WTC11 (cell line): ENCODE data around the gene MAPRE2. TPM values are rescaled to one million over a fixed set of nuclear protein-coding genes. Genes with fewer than 3 reads are reported as not detected.

ENCODE experiments used
- ATAC-seq: fragments of 200-7000 bp; cut with Tn5 transposase; 2 replicates; pipeline ENCODE4 v1.10.0; 2021; ENCODE audit warnings: mild to moderate bottlenecking, moderate library complexity
- CTCF ChIA-PET: fragments of 300-600 bp; sonication (Branson Sonifier 250); formaldehyde crosslinking; loops from one replicate; lab custom pipeline; 2021; ENCODE audit warnings: antibody characterized with exemption; lab: Charles Lee
- POLR2A ChIA-PET: fragments of 350-600 bp; sonication (Branson Sonifier 250); formaldehyde crosslinking; loops from one replicate; lab custom pipeline; 2021; ENCODE audit warnings: antibody characterized with exemption; lab: Charles Lee
- DNase-seq: peaks from one replicate; pipeline ENCODE4 v3.0.0; 2021; ENCODE audit warnings: low spot score
- H3K27ac Mint-ChIP-seq: 2 replicates; pipeline ENCODE4 v1.8.0; 2021; ENCODE audit warnings: mixed read lengths
- H3K27me3 Mint-ChIP-seq: 2 replicates; pipeline ENCODE4 v1.8.0; 2021; ENCODE audit warnings: low read depth, mild to moderate bottlenecking, moderate library complexity, mixed read lengths
- H3K36me3 Mint-ChIP-seq: 2 replicates; pipeline ENCODE4 v1.8.0; 2021; ENCODE audit warnings: mixed read lengths
- H3K4me1 Mint-ChIP-seq: 2 replicates; pipeline ENCODE4 v1.8.0; 2022; ENCODE audit warnings: mixed read lengths
- H3K4me3 Mint-ChIP-seq: 2 replicates; pipeline ENCODE4 v1.8.0; 2021; ENCODE audit warnings: mild to moderate bottlenecking, moderate library complexity, mixed read lengths
- H3K9me3 Mint-ChIP-seq: 2 replicates; pipeline ENCODE4 v1.8.0; 2021; ENCODE audit warnings: mixed read lengths
- AR ChIP-seq: fragments of 250-450 bp; sonication (Bioruptor Pico); IDR thresholded peaks from 2 replicates; pipeline ENCODE4 v1.9.0; 2021; ENCODE audit warnings: mild to moderate bottlenecking
- ATF1 ChIP-seq: sonication (generic); formaldehyde crosslinking; IDR thresholded peaks from 2 replicates; pipeline ENCODE4 v1.8.1; 2023; ENCODE audit warnings: mild to moderate bottlenecking, moderate library complexity, missing genetic modification reagents
- EMX1 ChIP-seq: fragments of 250-450 bp; sonication (Bioruptor Pico); IDR thresholded peaks from 2 replicates; pipeline ENCODE4 v1.8.0; 2021; ENCODE audit warnings: mild to moderate bottlenecking
- FOXP4 ChIP-seq: sonication (generic); formaldehyde crosslinking; IDR thresholded peaks from 2 replicates; pipeline ENCODE4 v1.8.0; 2022; ENCODE audit warnings: mild to moderate bottlenecking, missing genetic modification reagents
- MXD4 ChIP-seq: fragments of 250-450 bp; sonication (Bioruptor Pico); IDR thresholded peaks from 2 replicates; pipeline ENCODE4 v1.8.0; 2021; ENCODE audit warnings: mild to moderate bottlenecking, moderate library complexity, borderline replicate concordance
- PREB ChIP-seq: sonication (generic); formaldehyde crosslinking; IDR thresholded peaks from 2 replicates; pipeline ENCODE4 v1.8.1; 2022; ENCODE audit warnings: mild to moderate bottlenecking, missing genetic modification reagents, moderate library complexity, borderline replicate concordance
- SOX15 ChIP-seq: fragments of 250-450 bp; sonication (Bioruptor Pico); IDR thresholded peaks from 2 replicates; pipeline ENCODE4 v1.9.0; 2021; ENCODE audit warnings: mild to moderate bottlenecking
- ZNF232 ChIP-seq: sonication (generic); formaldehyde crosslinking; IDR thresholded peaks from 2 replicates; pipeline ENCODE4 v1.8.0; 2022; ENCODE audit warnings: mild to moderate bottlenecking, missing genetic modification reagents
- ZNF281 ChIP-seq: sonication (generic); formaldehyde crosslinking; IDR thresholded peaks from 2 replicates; pipeline ENCODE4 v1.8.0; 2023; ENCODE audit warnings: mild to moderate bottlenecking, missing genetic modification reagents
- total RNA-seq: library from RNA; stranded (reverse); gene quantifications from 3 replicates; pipeline ENCODE4 v1.2.3, GENCODE V29; 2021

MAPRE2 gene
- total RNA-seq, 1 experiment from 2014 or later: 20.4 TPM

GRCh38 chr18:35192415-35192814 is 151.2 kb downstream of the MAPRE2 start:
- Mint-ChIP-seq H3K4me1 (peaks cover 50% of the 10 kb centered on the region), H3K27ac (no peak overlapping the region; the same call in 1 of the 2 replicates), H3K9me3 (no peaks in the 10 kb centered on the region), H3K4me3 (no peak overlapping the region)
- ChIA-PET POLR2A (no interaction called here), CTCF (interaction anchor here (0.8 to 1.3 kb wide), 2 partner anchors 39 to 968 kb away, joined by 4 read pairs; partner anchors contain the start of gene NOL4)
- ATAC-seq (no peak), DNase-seq (no peak)
- TF ChIP-seq MXD4 (CRISPR knock-in tag) (no peak), EMX1 (CRISPR knock-in tag) (no peak), ZNF232 (CRISPR knock-in tag) (no peak), SOX15 (no peak), AR (no peak), ATF1 (CRISPR knock-in tag) (no peak), FOXP4 (no peak), ZNF281 (CRISPR knock-in tag) (no peak), PREB (CRISPR knock-in tag) (no peak)
- TF ChIP-seq, all 79 proteins: peak for 0
- Mint-ChIP-seq H3K36me3 (no peaks in the 10 kb centered on the region), H3K27me3 (peaks cover 3% of the 10 kb centered on the region; the same call in 1 of the 2 replicates)

Other genes starting within 250 kb of the MAPRE2 start
- 39.6 to 44.0 TPM (median 42.3 TPM) in 3 replicates for gene ZNF397, start 199.6 kb downstream of the MAPRE2 start, total RNA-seq
- gene ZSCAN30, start 248.8 kb downstream of the MAPRE2 start, total RNA-seq: 21.9 to 24.3 TPM (median 22.6 TPM) in 3 replicates